Keratinocyte (primary cell): ENCODE results near the gene CPPED1. TPM values are rescaled to one million over a fixed set of nuclear protein-coding genes. Genes with fewer than 3 reads are reported as not detected.

Experiments
- DNase-seq: peaks from one replicate; pipeline ENCODE4 v3.0.0-alpha.2; 2011; ENCODE audit warnings: low read depth, missing footprints, low spot score
- FAIRE-seq: peaks from 2 replicates; lab custom pipeline; 2011; peaks lifted over from hg19 to GRCh38; lab: Jason Lieb, UNC
- H2AFZ ChIP-seq: 2 replicates; pipeline ENCODE4 v1.6.0; 2012; ENCODE audit warnings: low read length, control low read depth, inconsistent platforms; ENCODE audit not compliant: control insufficient read depth
- H3K27ac ChIP-seq: 2 replicates; pipeline ENCODE4 v1.5.1; 2011; ENCODE audit warnings: low read length; ENCODE audit not compliant: control insufficient read depth, insufficient read depth
- H3K27me3 ChIP-seq: 3 replicates; pipeline ENCODE4 v1.6.0; 2011; ENCODE audit warnings: low read length; ENCODE audit not compliant: control insufficient read depth, insufficient read depth; ENCODE audit errors: extremely low read depth
- H3K36me3 ChIP-seq, 2 experiments: 2 replicates in 1 of 2; 3 replicates in 1 of 2; pipeline ENCODE4 v1.5.1; 2011; ENCODE audit warnings: low read length in 2 of 2, mild to moderate bottlenecking in 1 of 2; ENCODE audit not compliant: control insufficient read depth in 2 of 2, insufficient read depth in 2 of 2; ENCODE audit errors: extremely low read depth in 1 of 2
- H3K4me1 ChIP-seq: 3 replicates; pipeline ENCODE4 v1.5.1; 2011; ENCODE audit warnings: low read length; ENCODE audit not compliant: control insufficient read depth, insufficient read depth; ENCODE audit errors: extremely low read depth
- H3K4me2 ChIP-seq: 3 replicates; pipeline ENCODE4 v1.6.0; 2011; ENCODE audit warnings: low read depth, low read length; ENCODE audit not compliant: control insufficient read depth, insufficient read depth; ENCODE audit errors: extremely low read depth
- H3K4me3 ChIP-seq, 3 experiments: fragments of 200-600 bp in 1 of 3; sonication (generic) in 1 of 3; 2 replicates in 2 of 3; 3 replicates in 1 of 3; pipeline ENCODE4 v1.5.1; 2011 to 2016; ENCODE audit warnings: low read length in 3 of 3, mild to moderate bottlenecking in 3 of 3, control low read depth in 2 of 3, inconsistent platforms in 1 of 3, low read depth in 1 of 3, mixed read lengths in 1 of 3, mixed run types in 1 of 3, moderate library complexity in 1 of 3; ENCODE audit not compliant: control insufficient read depth in 2 of 3, insufficient read depth in 2 of 3; ENCODE audit errors: extremely low read depth in 1 of 3
- H3K79me2 ChIP-seq: 2 replicates; pipeline ENCODE4 v1.6.0; 2012; ENCODE audit warnings: low read length; ENCODE audit not compliant: control insufficient read depth, insufficient read depth
- H3K9ac ChIP-seq: 3 replicates; pipeline ENCODE4 v1.6.0; 2011; ENCODE audit warnings: low read length; ENCODE audit not compliant: control insufficient read depth, insufficient read depth; ENCODE audit errors: extremely low read depth
- H3K9me1 ChIP-seq: 3 replicates; pipeline ENCODE4 v1.6.0; 2011; ENCODE audit warnings: low read length; ENCODE audit not compliant: control insufficient read depth, insufficient read depth; ENCODE audit errors: extremely low read depth
- H3K9me3 ChIP-seq: 2 replicates; pipeline ENCODE4 v1.5.1; 2012; ENCODE audit warnings: low read depth, low read length; ENCODE audit not compliant: control insufficient read depth
- H4K20me1 ChIP-seq: 3 replicates; pipeline ENCODE4 v1.6.0; 2011; ENCODE audit warnings: low read length; ENCODE audit not compliant: control insufficient read depth, insufficient read depth; ENCODE audit errors: extremely low read depth
- EZH2 ChIP-seq: IDR thresholded peaks from one replicate; pipeline ENCODE4 v1.6.1; 2012; ENCODE audit warnings: inconsistent platforms, mild to moderate bottlenecking, low read length, moderate library complexity
- dilution Hi-C: fragments of 300-500 bp; cut with MboI; formaldehyde crosslinking; loops from one replicate; pipeline ENCODE4 v1.7.0; 2020; ENCODE audit warnings: low sequenced_read_pairs; ENCODE audit not compliant: extremely low pct_ligation_motif_present
- polyA plus RNA-seq, 5 experiments: library from polyadenylated mRNA; depleted of rRNA in 3 of 5; stranded (reverse) in 3 of 5; stranded (forward) in 1 of 5; unstranded in 1 of 5; fragments of >200 nt; gene quantifications; 1 replicate in 1 of 5; 2 replicates in 3 of 5; 3 replicates in 1 of 5; pipeline versions ENCODE4 v1.2.1 to v1.2.3, GENCODE V29; 2011 to 2012; ENCODE audit warnings: missing spikeins in 2 of 5, low read depth in 1 of 5, low replicate concordance in 1 of 5
- TF ChIP-seq, protein P1 (sequence below), 3 experiments: IDR thresholded peaks in 1 of 3; conservative IDR thresholded peaks in 1 of 3; optimal IDR thresholded peaks in 1 of 3; 2 replicates in 2 of 3; 3 replicates in 1 of 3; pipeline versions ENCODE3 to v1.5.1; 2011; ENCODE audit warnings: low read length in 3 of 3, mild to moderate bottlenecking in 3 of 3, moderate library complexity in 2 of 3, control low read depth in 1 of 3, inconsistent platforms in 1 of 3; ENCODE audit not compliant: insufficient read depth in 2 of 3; ENCODE audit errors: extremely low read depth in 1 of 3

The CPPED1 gene
- polyA plus RNA-seq, 1 donor (not counting 4 experiments of a cell fraction or from before 2014, with no cell fraction given) = 14.4 TPM

DNA sequence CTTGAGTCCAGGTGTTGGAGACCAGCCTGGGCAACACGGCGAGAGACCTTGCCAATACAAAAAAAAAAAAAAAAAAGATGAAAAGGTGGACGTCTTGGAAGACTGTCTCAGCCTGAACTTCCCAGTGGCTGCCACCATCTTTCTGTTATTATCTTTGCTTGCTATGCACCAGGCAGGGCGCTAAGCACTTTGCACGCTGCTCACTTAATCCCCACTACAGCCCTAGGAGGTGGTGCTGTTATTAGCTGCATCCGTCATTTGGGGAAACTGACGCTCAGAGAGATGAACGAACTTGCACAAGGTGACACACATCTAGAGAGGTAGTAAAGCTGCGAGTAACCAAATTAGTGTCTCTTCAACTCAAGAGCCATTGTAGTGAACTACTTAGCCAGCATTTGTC, 708 bp upstream of the CPPED1 start:
- no peak overlapping the region for H3K9ac ChIP-seq
- no peaks in the 10 kb centered on the region for H3K27me3 ChIP-seq
- H3K4me3 ChIP-seq = no peak overlapping the region
- no peaks in the 10 kb centered on the region for H3K9me1 ChIP-seq
- no peak for FAIRE-seq
- dilution Hi-C loops = no loop called here
- H2AFZ ChIP-seq = peak overlapping the region; percentile 40
- H3K27ac ChIP-seq = no peak overlapping the region
- no peak for DNase-seq
- TF ChIP-seq, protein P1, sequence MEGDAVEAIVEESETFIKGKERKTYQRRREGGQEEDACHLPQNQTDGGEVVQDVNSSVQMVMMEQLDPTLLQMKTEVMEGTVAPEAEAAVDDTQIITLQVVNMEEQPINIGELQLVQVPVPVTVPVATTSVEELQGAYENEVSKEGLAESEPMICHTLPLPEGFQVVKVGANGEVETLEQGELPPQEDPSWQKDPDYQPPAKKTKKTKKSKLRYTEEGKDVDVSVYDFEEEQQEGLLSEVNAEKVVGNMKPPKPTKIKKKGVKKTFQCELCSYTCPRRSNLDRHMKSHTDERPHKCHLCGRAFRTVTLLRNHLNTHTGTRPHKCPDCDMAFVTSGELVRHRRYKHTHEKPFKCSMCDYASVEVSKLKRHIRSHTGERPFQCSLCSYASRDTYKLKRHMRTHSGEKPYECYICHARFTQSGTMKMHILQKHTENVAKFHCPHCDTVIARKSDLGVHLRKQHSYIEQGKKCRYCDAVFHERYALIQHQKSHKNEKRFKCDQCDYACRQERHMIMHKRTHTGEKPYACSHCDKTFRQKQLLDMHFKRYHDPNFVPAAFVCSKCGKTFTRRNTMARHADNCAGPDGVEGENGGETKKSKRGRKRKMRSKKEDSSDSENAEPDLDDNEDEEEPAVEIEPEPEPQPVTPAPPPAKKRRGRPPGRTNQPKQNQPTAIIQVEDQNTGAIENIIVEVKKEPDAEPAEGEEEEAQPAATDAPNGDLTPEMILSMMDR (optimal IDR thresholded peaks at IDR 0.05 in 1 of 3, IDR thresholded peaks at IDR 0.05 in 1 of 3, conservative IDR thresholded peaks at IDR 0.05 in 1 of 3; ENCODE audit: extremely low read depth in 1 of 3, insufficient read depth in 2 of 3, low read length in 3 of 3) = no peak
- TF ChIP-seq EZH2 = no peak
- no peaks in the 10 kb centered on the region for H3K36me3 ChIP-seq
- peaks cover 14% of the 10 kb centered on the region for H3K79me2 ChIP-seq
- H3K4me1 ChIP-seq = peaks cover 13% of the 10 kb centered on the region
- H3K4me2 ChIP-seq = peak overlapping the region; percentile 88
- no peaks in the 10 kb centered on the region for H3K9me3 ChIP-seq
- H4K20me1 ChIP-seq = no peaks in the 10 kb centered on the region

DNA sequence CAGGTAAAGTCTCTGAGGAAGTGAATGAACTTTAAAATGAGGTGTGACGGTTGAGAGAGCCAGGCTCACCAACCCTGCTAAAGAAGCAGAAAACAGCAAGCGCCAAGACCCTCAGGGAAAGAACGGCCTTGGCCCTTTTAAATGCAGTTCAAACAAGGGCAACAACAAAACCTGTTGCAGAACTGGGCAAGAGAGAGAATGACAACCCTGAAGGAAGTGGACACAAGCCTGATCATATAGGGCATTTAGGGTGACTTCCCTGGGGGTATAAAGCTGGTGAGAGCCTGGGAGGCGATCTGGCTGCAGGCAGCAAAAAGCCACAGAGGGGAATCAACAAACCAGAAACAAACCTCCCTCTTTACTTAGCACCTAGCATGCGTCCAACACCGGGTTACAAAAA, 1.0 kb downstream of the CPPED1 start:
- no peaks in the 10 kb centered on the region for H3K9me3 ChIP-seq
- peak overlapping the region; percentile 97 for H2AFZ ChIP-seq
- no peak overlapping the region for H3K27ac ChIP-seq
- no peaks in the 10 kb centered on the region for H4K20me1 ChIP-seq
- H3K9ac ChIP-seq = peak overlapping the region; percentile 83
- H3K4me3 ChIP-seq = peak overlapping the region; percentile 77 to 91 (median 81)
- FAIRE-seq (no peak), DNase-seq (no peak)
- TF ChIP-seq EZH2 = no peak
- TF ChIP-seq, protein P1 (optimal IDR thresholded peaks at IDR 0.05 in 1 of 3, IDR thresholded peaks at IDR 0.05 in 1 of 3, conservative IDR thresholded peaks at IDR 0.05 in 1 of 3; ENCODE audit: extremely low read depth in 1 of 3, insufficient read depth in 2 of 3, low read length in 3 of 3) = no peak
- H3K4me2 ChIP-seq = peak overlapping the region; percentile 88
- no peaks in the 10 kb centered on the region for H3K9me1 ChIP-seq
- no peaks in the 10 kb centered on the region for H3K27me3 ChIP-seq
- H3K4me1 ChIP-seq = peaks cover 13% of the 10 kb centered on the region
- peaks cover 14% of the 10 kb centered on the region for H3K79me2 ChIP-seq
- no peaks in the 10 kb centered on the region for H3K36me3 ChIP-seq
- dilution Hi-C loops = no loop called here
